GM19452 (cell line): ENCODE results near the gene ZNRF1.
"Not testable (repeated sequence)": the region's sequence is repeated elsewhere in the genome, so short reads cannot be mapped to it uniquely, and the experiment has no call there.

Source experiments
- ATAC-seq: cut with Tn5 transposase; IDR thresholded peaks from one replicate; pipeline ENCODE4 v1.9.1; 2021; ENCODE audit not compliant: unreplicated experiment

The ZNRF1 gene

DNA sequence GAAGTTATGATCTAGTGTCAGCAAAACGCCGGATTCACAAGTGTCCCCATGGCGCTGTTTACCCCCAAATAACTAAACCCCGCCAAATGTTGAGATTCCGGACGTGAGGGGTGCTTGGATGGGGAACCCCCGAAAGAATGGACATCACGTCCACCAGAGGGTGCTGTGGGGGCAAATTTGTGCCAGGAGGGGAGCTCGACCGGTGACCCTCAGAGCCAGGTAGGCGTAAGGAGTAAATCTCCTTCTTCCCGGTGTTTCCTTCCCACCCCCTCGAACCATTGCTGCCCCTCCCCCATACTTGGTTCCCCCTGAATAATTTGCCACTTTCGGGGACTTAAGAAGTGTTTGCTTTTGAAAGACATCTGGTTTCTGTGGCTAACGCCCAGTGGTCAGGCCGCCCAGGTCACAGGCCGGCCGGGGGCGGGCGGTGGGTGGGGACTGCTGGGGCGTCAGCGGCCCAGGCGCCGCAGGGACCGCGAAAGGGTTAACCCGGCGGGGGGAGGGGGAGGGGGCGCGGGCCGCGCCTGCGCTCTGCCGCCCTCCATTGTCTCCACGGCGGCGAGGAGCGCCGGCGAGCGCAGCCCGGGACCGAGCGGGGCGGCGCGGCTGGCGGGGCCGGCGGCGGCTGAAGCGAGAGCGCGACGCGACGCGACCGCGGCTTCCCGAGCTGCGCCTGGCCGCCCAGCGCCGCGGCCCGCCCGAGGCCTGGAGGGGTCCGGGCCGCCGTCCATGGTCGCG lies at the start of gene ZNRF1:
Gene ZNRF1, plus strand, starts transcription at position 544 of the 738 bp plus-strand sequence. CDS start 648 bp downstream, outside the sequence.
- peak; percentile 69 for ATAC-seq

DNA sequence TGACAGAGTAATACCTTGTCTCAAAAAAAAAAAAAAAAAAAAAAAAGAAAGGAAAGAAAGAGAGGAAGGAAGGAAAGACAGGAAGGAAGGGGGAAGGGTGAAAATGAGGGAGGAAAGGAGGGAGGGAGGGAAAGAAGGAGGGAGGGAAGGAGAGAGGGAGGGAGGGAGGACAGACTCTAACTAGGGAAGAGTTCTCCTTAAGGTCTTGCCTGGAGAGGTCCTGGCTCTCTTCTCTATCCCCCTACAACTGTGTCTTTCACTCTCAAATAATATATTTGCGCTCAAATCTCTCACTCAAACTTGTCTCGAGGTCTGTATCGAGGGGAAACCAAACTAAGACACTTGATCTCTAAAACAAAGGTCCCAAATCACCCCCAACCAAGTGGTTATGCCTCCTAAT lies 49.5 kb upstream of the ZNRF1 start:
- ATAC-seq, result no peak

DNA sequence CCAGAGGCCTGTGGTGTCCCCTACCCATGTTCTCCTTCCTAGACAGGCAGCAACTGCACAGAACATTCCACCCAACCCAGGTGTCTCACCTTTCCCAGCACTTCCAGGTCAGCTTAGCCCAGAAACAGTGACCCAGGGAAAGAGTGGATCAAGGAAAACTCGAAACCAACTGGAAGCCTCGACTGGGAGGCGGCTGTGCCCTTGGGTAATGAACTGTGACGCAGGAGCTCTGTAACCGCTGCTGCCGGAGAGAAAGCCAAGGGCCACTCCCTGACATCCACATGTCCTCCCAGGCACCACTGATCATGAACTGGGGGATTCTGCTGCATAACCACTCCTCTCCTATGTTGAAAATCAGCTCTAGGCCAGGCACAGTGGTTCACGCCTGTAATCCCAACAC lies 48.3 kb upstream of the ZNRF1 start:
- no peak for ATAC-seq

DNA sequence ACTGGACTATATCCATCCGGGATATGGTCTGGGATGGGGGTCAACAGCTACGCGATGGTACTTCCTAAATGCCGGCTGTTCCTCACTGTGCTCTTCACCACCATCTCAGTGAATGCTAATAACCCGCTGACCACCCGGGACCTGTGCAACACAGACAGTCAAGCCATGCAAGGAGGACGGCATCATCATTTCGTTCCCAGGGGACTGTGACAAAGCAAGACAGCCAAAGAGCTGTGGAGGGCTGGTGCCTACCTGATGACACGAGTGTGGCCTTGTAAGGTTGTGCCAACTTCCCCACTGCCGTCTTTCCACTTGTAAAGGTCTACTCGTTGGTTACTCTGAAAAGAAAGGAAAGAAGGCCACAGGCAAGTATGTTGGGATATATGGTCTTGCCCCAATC lies 47.6 kb upstream of the ZNRF1 start:
- no peak for ATAC-seq

DNA sequence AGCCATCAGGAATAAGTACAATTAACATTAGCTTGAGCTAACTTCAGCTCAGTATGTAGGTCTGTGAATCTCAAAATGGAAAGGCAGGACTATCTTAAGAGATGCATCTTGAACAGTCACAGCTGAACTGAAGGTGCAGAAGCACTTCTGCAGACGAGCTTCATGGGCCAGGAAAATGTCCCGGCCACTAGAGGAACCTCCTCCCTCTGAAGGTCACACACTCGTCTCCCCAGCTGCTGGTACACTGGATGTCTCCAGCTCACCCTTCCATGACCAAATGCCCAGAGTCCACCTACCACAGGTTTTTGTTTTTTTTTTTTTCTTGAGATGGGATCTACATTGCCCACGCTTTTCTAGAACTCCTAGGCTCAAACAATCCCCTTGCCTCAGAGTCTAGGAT lies 47.1 kb upstream of the ZNRF1 start:
- ATAC-seq, result no peak

DNA sequence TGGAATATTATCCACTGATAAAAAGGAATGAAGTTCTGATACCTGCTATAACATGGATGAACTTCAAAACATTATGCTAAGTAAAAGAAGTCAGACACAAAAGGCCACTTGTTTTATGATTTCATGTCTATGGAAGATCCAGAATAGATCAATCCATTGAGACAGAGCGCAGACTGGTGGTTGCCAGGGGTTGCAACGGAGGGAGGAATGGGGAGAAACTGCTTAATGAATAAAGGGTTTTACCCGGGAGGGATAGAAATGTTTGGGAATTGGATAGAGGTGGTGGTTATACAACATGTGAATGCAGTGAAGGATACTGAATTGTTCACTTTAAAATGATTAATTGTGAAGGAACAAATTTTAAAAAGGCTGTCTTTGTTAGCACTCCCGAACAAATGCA lies 44.1 kb upstream of the ZNRF1 start:
- ATAC-seq, result no peak

DNA sequence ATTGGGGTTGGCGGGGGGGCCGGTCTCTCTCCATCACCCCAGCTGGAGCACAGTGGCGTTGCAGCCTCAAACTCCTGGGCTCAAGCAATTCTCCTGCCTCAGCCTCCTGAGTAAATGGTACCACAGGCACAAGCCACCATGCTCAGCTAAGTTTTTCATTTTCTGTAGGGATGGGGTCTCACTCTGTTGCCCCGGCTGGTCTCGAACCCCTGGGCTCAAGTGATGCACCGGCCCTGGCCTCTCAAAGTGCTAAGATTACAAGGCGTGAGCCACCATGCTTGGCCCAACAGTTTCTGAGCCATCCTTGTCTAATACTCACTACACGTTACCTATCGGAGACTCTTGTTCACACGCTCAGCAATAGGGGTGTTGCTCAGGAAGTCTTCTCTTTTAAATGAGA lies 25.5 kb upstream of the ZNRF1 start:
- ATAC-seq, result no peak

DNA sequence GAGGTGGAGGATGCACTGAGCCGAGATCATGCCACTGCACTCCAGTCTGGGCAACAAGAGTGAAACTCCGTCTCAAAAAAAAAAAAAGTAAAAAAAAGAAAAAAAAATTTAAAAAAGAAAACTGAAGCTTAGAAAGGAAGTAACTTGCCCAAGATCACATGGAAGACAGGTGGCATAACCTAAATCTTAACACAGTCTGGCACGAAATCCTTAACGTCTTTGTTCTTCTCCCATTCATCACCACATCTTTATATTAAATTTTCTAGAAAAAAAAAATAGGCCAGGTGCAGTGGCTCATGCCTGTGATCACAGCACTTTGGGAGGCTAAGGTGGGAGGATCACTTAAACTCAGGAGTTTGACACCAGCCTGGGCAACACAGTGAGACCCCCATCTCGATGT lies 23.2 kb upstream of the ZNRF1 start:
- no peak for ATAC-seq

DNA sequence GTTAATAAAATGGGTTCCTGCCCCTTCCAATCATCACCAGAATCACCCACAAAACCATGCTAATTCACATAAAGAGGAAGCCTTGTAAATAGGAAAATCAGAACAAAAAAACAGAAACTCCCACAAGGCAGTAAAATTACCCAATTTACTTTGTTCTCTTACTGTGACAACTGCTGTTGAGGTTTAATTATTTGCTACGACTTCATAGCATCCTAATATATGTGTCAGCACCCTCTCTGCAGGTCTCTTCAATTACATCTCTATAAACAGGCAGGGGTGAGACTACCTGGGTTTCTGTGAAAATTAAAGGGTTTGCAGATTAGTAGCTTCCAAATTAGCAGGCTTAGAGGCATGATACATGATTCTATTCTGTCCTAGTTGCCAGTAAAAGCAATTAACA lies 16.6 kb upstream of the ZNRF1 start:
- no peak for ATAC-seq

DNA sequence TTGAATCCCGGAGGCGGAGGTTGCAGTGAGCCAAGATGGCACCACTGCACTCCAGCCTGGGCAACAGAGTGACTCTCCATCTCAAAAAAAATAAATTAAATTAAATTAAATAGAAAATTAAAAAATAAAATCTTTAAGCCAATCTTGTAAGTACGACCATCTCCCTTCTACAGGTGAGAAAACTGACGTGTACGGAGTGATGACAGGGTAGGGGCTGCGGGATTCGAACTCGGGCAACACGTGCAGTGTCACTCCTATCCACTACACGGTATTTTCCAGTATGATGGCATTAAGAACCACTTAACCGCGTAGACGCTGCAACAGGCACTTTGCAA lies 14.7 kb upstream of the ZNRF1 start:
- no peak for ATAC-seq

DNA sequence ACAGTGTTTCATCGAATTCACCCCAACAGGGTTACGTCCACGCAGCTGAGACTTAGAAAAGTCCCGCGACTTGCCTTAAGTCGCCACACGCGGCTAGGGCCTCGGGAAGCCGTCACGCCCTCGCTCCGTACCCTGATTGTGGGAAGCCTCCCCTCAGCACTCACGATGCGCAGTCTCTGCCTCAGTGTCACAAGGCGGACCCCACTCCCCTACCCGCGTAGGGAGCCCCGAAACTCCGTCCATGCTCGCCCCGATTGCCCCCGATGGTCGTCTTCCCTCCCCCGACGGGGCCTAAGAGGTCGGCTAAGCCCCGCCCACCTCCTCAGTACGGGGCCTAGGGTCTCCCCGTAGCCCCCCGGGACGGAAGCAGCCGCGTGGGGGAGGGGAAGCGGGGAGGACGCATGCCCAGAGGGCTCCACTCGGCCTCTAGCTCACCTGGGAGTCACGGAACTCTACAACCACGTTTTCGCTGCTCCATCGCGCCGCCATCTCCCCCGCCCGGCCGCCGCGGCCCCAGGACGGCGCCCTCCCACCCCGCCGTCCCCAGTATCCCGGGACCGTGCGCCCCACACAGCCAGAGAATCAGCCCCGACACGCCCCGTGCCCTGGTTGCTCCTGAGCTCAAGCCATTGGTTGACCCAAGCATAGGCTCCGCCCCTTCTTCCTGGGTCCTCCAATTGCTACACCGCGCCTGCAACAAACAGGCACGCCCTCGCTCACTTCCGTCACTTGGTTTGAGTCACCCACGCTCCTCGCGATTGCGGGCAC lies 14.1 kb upstream of the ZNRF1 start, which contains the start of gene WDR59:
Gene WDR59, minus strand, starts transcription at position 595 of the 768 bp plus-strand sequence. Its CDS starts 106 bp downstream, at position 489.
- peak; percentile 100 for ATAC-seq

DNA sequence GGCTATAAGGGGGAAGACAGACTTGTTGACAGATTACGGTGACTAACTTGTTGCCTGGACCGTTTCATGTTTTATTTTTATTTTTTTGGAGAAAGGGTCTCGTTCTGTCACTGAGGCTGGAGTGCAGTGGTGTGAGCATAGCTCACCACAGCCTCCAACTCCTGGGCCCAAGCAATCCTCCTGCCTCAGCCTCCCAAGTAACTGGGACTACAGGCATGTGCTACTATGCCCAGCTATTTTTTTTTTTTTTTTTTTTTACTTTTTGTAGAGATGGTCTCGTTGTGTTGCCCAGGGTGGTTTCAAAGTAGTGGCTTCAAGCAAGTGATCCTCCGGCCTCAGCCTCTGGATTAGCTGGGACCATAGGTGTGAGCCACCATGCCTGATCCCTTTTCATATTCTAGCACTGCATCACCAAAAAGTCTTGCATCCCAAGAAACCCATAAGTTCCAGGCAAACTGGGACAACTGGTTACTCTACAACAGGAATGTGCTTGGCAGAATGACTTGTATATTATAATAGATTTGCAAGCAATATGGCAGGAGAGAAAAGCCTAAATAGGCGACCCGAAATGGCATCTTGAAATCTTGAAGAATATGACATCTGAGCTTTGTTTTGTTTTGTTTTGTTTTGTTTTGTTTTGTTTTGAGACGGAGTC lies 11.7 kb upstream of the ZNRF1 start:
- no peak for ATAC-seq

DNA sequence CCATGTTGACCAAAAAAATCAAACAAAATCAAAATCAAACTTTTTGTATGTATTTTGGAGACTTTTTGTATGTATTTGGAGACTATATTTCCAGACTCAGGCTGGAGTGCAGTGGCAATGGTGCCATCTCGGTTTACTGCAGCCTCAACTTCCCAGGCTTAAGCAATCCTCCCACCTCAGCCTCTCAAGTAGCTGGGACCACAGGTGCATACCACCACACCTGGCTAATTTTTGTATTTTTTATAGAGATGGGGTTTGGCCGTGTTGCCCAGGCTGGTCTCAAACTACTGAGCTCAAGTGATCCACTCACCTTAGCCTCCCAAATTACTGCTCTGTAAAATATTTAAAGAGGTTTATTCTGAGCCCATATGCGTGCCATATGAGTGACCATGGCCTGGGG lies 9.0 kb upstream of the ZNRF1 start:
- not testable (repeated sequence) for ATAC-seq

DNA sequence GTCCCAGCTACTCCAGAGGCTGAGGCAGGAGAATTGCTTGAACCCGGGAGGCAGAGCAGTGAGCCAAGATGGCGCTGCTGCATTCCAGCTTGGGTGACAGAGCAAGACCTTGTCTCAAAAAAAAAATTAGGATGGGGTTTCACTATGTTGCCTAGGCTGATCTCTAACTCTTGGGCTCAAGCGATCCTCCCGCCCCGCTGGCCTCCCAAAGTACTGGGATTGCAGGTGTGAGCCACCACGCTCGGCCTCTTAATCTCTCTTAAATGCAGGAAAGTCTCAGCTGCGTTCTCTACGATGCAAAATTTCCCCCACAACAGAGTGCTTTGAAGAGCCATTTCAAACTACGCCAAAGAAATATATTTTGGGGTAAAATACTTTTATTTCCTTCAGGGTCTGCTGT lies 8.0 kb upstream of the ZNRF1 start:
- ATAC-seq, result no peak

DNA sequence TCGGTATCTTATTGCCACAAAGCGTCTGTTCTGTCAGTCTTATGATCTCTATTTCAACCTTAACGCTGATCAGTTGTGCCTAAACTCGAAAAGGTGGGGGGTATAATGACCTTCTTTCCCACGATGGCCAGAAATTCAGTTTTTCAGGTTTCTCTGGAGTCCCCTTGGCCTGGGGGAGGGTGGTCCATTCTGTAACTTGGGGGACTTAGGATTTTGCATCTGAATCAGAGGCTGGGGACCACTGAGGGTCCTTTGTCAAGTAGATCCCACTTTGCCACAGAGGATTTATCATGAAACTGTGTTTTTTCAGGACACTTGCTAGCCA lies 7.6 kb upstream of the ZNRF1 start:
- no peak for ATAC-seq

DNA sequence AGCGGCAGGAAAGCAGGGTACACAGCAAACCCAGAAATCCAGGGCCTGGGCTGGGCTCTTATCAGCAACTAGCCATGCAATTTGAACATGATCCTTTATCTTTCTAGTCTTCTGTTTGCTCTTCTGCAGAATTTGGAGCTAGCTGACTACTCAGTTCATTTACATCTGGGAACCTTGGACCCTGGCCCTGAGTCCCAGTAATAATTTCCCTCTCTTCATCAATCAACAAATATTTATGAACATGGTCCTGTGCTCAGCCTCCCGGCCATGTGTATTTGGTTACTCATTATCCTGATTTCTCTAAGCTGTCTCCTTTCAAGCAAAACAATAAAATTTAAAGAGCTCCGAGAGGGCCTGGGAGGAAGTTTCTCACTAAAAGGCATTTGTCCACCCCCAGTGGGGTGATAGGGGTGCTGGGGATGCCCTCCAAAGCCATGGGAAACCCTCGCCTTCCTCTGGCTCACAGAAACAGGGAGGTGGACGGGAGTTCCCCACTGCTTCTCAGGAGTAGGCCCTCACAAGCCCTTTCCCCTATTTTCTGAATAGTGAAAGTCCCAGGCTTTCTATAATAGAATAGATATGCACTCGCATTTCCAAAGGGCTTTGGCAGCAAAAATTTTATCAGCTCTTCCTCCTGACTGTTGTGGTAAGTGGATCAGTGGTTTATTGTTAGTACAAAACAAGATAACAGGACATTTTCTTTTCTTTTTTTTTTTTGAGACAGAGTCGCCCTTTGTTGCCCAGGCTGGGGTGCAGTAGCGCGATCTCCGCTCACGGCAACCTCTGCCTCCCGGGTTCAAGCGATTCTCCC lies 7.0 kb upstream of the ZNRF1 start:
- no peak for ATAC-seq

DNA sequence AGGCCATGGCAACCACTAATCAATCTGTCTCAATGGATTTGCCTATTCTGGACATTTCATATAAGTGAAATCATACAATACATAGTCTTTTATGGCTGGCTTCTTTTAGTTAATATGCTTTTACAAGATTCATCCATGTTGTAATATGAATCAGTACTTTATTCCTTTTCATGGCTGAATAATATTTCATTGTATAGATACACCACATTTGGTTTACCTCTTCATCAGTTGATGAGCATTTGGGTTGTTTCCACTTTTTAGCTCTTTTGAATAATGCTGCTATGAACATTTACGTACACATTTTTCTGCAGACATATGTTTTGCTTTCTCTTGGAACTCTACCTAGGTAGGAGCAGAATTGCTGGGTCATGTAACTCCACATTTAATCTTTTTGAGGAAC lies 2.8 kb upstream of the ZNRF1 start:
- ATAC-seq, result no peak

DNA sequence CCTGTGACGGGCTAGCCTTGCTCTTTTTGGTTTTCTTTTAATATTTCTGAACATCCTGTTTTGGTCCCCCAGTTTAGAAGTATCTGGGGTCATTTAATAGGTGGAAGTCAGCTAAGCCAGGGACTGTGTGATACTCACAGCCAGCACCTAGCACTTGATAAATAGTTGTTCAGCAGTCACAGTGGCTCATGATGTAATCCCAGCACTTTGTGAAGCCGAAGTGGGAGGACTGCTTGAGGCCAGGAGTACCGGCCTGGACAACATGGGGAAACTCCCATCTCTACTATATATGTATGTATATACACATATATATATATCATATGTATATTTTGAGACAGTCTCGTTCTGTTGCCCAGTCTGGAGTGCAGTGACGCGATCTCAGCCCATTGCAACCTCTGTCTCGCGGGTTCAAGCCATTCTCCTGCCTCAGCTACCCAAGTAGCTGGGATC lies 1.8 kb upstream of the ZNRF1 start:
- ATAC-seq, result no peak

DNA sequence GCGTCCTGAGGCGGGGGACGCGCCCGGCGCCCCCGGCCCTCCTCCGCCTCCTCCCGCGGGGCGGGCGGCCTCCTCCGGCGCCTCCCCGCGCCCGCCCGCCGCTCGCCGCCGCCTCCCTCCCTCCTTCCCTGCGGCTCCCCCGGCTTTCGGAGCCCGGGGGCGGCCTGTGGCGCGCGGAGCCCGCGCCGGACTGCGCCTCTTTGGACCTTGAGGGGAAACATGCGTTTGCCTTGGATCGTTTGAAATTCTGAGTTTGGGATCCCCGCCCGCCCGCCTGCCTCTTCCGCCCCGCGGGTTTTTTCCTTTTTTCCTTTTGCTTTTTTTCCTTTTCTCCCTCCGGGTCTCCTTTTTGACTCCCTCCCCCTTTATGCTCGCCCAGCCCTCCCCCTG lies 390 bp downstream of the ZNRF1 start:
- ATAC-seq, result peak; percentile 37

DNA sequence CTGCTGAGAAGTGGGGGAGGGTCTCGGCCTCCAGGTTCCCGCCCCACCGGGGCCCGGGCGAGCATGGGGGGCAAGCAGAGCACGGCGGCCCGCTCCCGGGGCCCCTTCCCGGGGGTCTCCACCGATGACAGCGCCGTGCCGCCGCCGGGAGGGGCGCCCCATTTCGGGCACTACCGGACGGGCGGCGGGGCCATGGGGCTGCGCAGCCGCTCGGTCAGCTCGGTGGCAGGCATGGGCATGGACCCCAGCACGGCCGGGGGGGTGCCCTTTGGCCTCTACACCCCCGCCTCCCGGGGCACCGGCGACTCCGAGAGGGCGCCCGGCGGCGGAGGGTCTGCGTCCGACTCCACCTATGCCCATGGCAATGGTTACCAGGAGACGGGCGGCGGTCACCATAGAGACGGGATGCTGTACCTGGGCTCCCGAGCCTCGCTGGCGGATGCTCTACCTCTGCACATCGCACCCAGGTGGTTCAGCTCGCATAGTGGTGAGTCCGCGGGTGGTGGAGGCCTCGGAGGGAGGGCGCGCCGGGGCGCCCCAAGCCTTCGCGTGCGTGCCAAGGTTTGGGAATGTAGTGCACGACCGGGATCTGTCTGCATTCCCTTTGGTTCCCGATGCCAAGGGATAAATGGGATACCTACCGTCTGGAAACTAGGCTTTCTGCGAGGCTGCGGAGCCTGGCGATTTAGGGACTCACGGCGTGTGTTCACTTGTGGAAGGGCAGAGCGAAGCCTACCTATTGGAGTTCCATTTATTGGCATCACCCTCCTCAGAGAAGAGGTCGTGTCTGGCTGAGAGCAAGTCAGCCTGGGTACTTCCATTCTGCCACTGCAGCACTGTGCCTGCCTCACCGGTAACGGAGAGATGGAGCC lies 1.0 kb downstream of the ZNRF1 start:
- no peak for ATAC-seq
